ENCODE data around the gene ARCN1. TPM values are rescaled to one million over a fixed set of nuclear protein-coding genes. Genes with fewer than 3 reads are reported as not detected.
A peak's percentile ranks its signal among the peaks of the same experiment; 100 is the strongest.

Gene ARCN1
- total RNA-seq, 1 experiment from 2014 or later, result 122 TPM

DNA sequence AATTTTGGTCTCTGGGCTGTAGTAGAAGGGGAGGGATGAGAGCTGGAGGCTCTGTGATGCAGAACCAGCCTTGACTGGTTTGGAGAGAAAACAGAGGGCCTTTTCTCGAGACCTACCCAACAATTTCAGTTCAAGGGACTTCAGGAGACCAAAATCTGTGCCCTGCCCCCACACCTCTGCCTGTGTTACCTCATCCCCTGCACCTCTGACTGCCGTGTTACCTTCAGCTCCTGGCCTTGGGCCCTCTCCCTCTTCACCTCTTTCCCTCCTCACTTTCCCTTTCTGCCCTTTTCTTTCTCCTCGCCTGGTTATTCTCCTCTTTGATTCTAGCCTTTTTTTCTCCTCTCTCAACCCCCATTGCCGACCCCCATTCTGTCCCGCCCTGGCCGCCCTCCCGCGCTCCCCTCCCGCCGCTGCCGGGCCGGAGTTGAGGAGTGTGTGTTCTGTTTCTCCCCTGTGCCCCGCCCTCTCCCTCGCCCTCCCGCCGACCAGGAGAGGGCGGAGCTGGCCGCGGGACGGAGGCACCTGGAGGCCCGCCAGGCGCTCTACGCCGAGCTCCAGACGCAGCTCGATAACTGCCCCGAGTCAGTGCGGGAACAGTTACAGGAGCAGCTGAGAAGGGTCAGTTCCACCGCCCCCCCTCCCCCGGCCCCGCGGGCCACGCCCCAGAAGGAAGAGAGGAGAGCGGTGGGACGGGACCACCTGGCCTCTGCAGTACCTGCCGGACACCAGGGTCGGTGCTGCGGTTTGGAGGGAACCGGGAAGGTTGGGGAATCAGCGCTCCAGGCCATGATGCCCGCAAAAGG lies 62.4 kb downstream of the ARCN1 start:
- H2AFZ ChIP-seq (ENCODE audit: low read length), result peak overlapping the region; percentile 71
- H3K79me2 ChIP-seq (ENCODE audit: low read length), result no peaks in the 10 kb centered on the region
- H4K20me1 ChIP-seq (ENCODE audit: low read length), result no peaks in the 10 kb centered on the region
- TF ChIP-seq EZH2phosphoT487 (IDR thresholded peaks at IDR 0.05; ENCODE audit: borderline replicate concordance, low read length) (no peak), EZH2 (IDR thresholded peaks at IDR 0.05; ENCODE audit: low read length, unreplicated experiment) (no peak)
- TF ChIP-seq, protein P1, sequence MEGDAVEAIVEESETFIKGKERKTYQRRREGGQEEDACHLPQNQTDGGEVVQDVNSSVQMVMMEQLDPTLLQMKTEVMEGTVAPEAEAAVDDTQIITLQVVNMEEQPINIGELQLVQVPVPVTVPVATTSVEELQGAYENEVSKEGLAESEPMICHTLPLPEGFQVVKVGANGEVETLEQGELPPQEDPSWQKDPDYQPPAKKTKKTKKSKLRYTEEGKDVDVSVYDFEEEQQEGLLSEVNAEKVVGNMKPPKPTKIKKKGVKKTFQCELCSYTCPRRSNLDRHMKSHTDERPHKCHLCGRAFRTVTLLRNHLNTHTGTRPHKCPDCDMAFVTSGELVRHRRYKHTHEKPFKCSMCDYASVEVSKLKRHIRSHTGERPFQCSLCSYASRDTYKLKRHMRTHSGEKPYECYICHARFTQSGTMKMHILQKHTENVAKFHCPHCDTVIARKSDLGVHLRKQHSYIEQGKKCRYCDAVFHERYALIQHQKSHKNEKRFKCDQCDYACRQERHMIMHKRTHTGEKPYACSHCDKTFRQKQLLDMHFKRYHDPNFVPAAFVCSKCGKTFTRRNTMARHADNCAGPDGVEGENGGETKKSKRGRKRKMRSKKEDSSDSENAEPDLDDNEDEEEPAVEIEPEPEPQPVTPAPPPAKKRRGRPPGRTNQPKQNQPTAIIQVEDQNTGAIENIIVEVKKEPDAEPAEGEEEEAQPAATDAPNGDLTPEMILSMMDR (conservative IDR thresholded peaks at IDR 0.05; ENCODE audit: low read depth, low read length), result no peak; the same call in 1 of the 2 replicates
- H3F3A ChIP-seq (ENCODE audit: low read length, unreplicated experiment), result no peaks in the 10 kb centered on the region
- peak overlapping the region; percentile 62 for H3K4me3 ChIP-seq (ENCODE audit: low read length)
- no peak overlapping the region for H3K9ac ChIP-seq (ENCODE audit: low read length)
- BruUV-seq (replicated peaks), result no TSS peak
- peak; percentile 86 for DNase-seq
- intact Hi-C loops (cut with micrococcal nuclease), result loop anchor here (2.0 kb wide), 1 partner anchor 26 kb away; no protein-coding TSS in a partner anchor
- no peaks in the 10 kb centered on the region for H3K27me3 ChIP-seq (ENCODE audit: low read length)
- no peaks in the 10 kb centered on the region for H3K9me2 ChIP-seq (replicated peaks; ENCODE audit: low read length)
- ChIA-PET CTCF (interaction anchor here (0.6 to 0.9 kb wide), 5 partner anchors 13 to 123 kb away, joined by 3 to 20 read pairs (median 3); partner anchors contain the start of gene PHLDB1), POLR2A (ENCODE audit: unreplicated experiment) (interaction anchor here (0.5 to 1.3 kb wide), 3 partner anchors 12 to 16 kb away, joined by 3 read pairs; no protein-coding TSS in a partner anchor)
- peaks cover 15% of the 10 kb centered on the region; the same call in 1 of the 2 replicates for H3K4me1 ChIP-seq (ENCODE audit: insufficient read depth, low read length)
- H3K36me3 ChIP-seq (ENCODE audit: low read depth, low read length), result no peaks in the 10 kb centered on the region
- H3K27ac ChIP-seq (ENCODE audit: low read length), result no peak overlapping the region
- peak; percentile 87 for ATAC-seq
- peak overlapping the region; percentile 82 for H3K4me2 ChIP-seq (ENCODE audit: low read length)
- H3K9me3 ChIP-seq (ENCODE audit: low read length), result no peaks in the 10 kb centered on the region

DNA sequence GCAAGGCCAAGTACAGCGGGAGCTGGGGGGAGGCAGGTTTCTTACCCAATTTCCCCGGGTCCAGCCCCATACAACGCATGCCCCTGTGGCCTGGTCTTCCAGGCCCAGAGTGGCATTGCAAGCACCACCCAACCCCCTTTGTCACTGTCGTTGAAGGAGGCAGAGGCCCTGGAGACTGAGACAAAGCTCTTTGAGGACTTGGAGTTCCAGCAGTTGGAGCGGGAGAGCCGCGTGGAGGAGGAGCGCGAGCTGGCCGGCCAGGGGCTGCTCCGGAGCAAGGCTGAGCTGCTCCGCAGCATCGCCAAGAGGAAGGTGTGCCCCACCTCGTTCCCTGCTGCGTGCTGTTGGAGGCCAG lies 63.0 kb downstream of the ARCN1 start:
- intact Hi-C loops (cut with micrococcal nuclease), result loop anchor here (2.0 kb wide), 1 partner anchor 26 kb away; no protein-coding TSS in a partner anchor
- Histone ChIP-seq H3K79me2 (ENCODE audit: low read length) (no peaks in the 10 kb centered on the region), H2AFZ (ENCODE audit: low read length) (peak overlapping the region; percentile 71), H3K4me1 (ENCODE audit: insufficient read depth, low read length) (peaks cover 15% of the 10 kb centered on the region; the same call in 1 of the 2 replicates), H3K4me2 (ENCODE audit: low read length) (peak overlapping the region; percentile 82), H3K36me3 (ENCODE audit: low read depth, low read length) (no peaks in the 10 kb centered on the region), H3K9me3 (ENCODE audit: low read length) (no peaks in the 10 kb centered on the region), H3K9ac (ENCODE audit: low read length) (no peak overlapping the region), H3K4me3 (ENCODE audit: low read length) (peak overlapping the region; percentile 62), H3F3A (ENCODE audit: low read length, unreplicated experiment) (no peaks in the 10 kb centered on the region), H4K20me1 (ENCODE audit: low read length) (no peaks in the 10 kb centered on the region), H3K9me2 (replicated peaks; ENCODE audit: low read length) (no peaks in the 10 kb centered on the region), H3K27me3 (ENCODE audit: low read length) (no peaks in the 10 kb centered on the region), H3K27ac (ENCODE audit: low read length) (no peak overlapping the region)
- POLR2A ChIA-PET (ENCODE audit: unreplicated experiment), result interaction anchor here (0.5 to 1.3 kb wide), 2 partner anchors 12 to 15 kb away, joined by 3 read pairs; no protein-coding TSS in a partner anchor
- TF ChIP-seq EZH2phosphoT487 (IDR thresholded peaks at IDR 0.05; ENCODE audit: borderline replicate concordance, low read length), result no peak
- TF ChIP-seq EZH2 (IDR thresholded peaks at IDR 0.05; ENCODE audit: low read length, unreplicated experiment), result no peak
- TF ChIP-seq, protein P1 (conservative IDR thresholded peaks at IDR 0.05; ENCODE audit: low read depth, low read length), result no peak
- ATAC-seq, result no peak; the same call in 1 of the 2 replicates
- BruUV-seq (replicated peaks), result no TSS peak
- no peak for DNase-seq
- CTCF ChIA-PET, result interaction anchor here (0.6 to 0.8 kb wide), 3 partner anchors 14 to 123 kb away, joined by 3 to 20 read pairs (median 3); partner anchors contain the start of gene PHLDB1
